C4-2B (cell line): ENCODE results near the gene UCHL1.

ENCODE experiments used
- ZFX ChIP-seq: fragments of 450-650 bp; IDR thresholded peaks from 2 replicates; pipeline ENCODE4 v1.6.1; 2017
- TF ChIP-seq, protein P1 (sequence below): fragments of 450-650 bp; conservative IDR thresholded peaks from 2 replicates; pipeline ENCODE4 v1.5.1; 2017; ENCODE audit warnings: mild to moderate bottlenecking

DNA sequence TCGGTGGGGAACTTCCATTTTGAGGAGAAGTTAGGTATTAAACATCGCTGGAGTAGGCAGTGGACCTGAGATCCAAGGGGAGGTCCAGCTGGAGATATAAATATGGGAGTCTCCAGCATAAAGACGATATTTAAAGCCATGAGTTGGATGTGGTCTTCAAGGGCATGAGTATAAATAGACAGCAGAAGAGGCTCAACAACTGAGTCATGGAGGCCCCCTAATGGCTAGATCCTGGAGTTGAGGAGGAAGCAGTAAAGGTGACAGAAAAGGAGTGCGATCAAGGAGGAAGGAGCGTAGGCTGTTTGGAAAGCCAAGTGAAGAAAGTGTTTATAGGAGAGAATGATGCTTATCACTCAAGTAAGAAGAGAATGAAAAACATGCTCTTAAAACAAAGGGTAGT lies 24.3 kb upstream of the UCHL1 start:
- TF ChIP-seq, protein P1, sequence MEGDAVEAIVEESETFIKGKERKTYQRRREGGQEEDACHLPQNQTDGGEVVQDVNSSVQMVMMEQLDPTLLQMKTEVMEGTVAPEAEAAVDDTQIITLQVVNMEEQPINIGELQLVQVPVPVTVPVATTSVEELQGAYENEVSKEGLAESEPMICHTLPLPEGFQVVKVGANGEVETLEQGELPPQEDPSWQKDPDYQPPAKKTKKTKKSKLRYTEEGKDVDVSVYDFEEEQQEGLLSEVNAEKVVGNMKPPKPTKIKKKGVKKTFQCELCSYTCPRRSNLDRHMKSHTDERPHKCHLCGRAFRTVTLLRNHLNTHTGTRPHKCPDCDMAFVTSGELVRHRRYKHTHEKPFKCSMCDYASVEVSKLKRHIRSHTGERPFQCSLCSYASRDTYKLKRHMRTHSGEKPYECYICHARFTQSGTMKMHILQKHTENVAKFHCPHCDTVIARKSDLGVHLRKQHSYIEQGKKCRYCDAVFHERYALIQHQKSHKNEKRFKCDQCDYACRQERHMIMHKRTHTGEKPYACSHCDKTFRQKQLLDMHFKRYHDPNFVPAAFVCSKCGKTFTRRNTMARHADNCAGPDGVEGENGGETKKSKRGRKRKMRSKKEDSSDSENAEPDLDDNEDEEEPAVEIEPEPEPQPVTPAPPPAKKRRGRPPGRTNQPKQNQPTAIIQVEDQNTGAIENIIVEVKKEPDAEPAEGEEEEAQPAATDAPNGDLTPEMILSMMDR: no peak
- TF ChIP-seq ZFX: no peak
